Calu3 (cell line): ENCODE measurements around the gene RBMXL2. TPM values are rescaled to one million over a fixed set of nuclear protein-coding genes. Genes with fewer than 3 reads are reported as not detected.

Experiments used
- Bru-seq: library from RNA; stranded (reverse); fragments of 400-500 nt; gene quantifications from one replicate; lab custom pipeline; 2021; lab: Mats Ljungman, UMichigan
- BruChase-seq, 2 experiments: library from RNA; stranded (reverse); fragments of 400-500 nt; gene quantifications; one replicate each; lab custom pipeline; 2021; lab: Mats Ljungman, UMichigan
- BruUV-seq: library from RNA; stranded (reverse); fragments of 400-500 nt; replicated peaks from 2 replicates; lab custom pipeline; 2021; lab: Mats Ljungman, UMichigan
- CTCF ChIA-PET: fragments of 300-600 bp; sonication (Branson Sonifier 250); formaldehyde crosslinking; loops from one replicate; lab custom pipeline; 2022; ENCODE audit warnings: antibody characterized with exemption; lab: Charles Lee
- DNase-seq: peaks from one replicate; pipeline ENCODE4 v3.0.0; 2022
- H3K27ac Mint-ChIP-seq: one replicate; pipeline ENCODE4 v1.8.0; 2022; ENCODE audit warnings: mixed read lengths; ENCODE audit not compliant: unreplicated experiment
- H3K27me3 Mint-ChIP-seq: one replicate; pipeline ENCODE4 v1.8.0; 2022; ENCODE audit warnings: mixed read lengths; ENCODE audit not compliant: unreplicated experiment
- H3K36me3 Mint-ChIP-seq: one replicate; pipeline ENCODE4 v1.8.0; 2022; ENCODE audit warnings: mild to moderate bottlenecking, moderate library complexity, mixed read lengths; ENCODE audit not compliant: insufficient read depth, unreplicated experiment
- H3K4me1 Mint-ChIP-seq: one replicate; pipeline ENCODE4 v1.8.0; 2022; ENCODE audit warnings: mild to moderate bottlenecking, low read depth, mixed read lengths; ENCODE audit not compliant: unreplicated experiment
- H3K4me3 Mint-ChIP-seq: one replicate; pipeline ENCODE4 v1.8.0; 2022; ENCODE audit warnings: mild to moderate bottlenecking, low read depth, moderate library complexity, mixed read lengths; ENCODE audit not compliant: unreplicated experiment
- H3K9me3 Mint-ChIP-seq: one replicate; pipeline ENCODE4 v1.8.0; 2022; ENCODE audit warnings: low read depth, mixed read lengths; ENCODE audit not compliant: unreplicated experiment
- intact Hi-C: fragments of 100-400 bp; cut with micrococcal nuclease; formaldehyde crosslinking; loops from one replicate; pipeline ENCODE4 v1.10.0; 2022; ENCODE audit not compliant: unreplicated experiment
- long read RNA-seq: library from polyadenylated mRNA; stranded (forward); transcript quantifications from one replicate; pipeline ENCODE4 v2.0.0, GENCODE V29; 2022
- total RNA-seq: library from RNA; stranded (reverse); gene quantifications from 2 replicates; pipeline ENCODE4 v1.2.3, GENCODE V29; 2022
- TF ChIP-seq, protein P1 (sequence below): fragments of 200-600 bp; IDR thresholded peaks from one replicate; pipeline ENCODE4 v1.8.0; 2022; ENCODE audit warnings: antibody characterized with exemption; ENCODE audit not compliant: unreplicated experiment

RBMXL2 gene
- not detected in 2 replicates for total RNA-seq
- Bru-seq, nascent RNA = not detected
- percentile 17 among the genes with signal in this experiment for BruChase-seq, experiment 1, labeled RNA remaining after a 6-hour chase
- BruChase-seq, experiment 2, labeled RNA remaining after a 2-hour chase = not detected
- long read RNA-seq = 0 reads

- Mint-ChIP-seq H3K4me3 (no peak within 1 kb of the TSS), H3K9me3 (no peaks in the 10 kb centered on the region), H3K36me3 (no peaks in the 10 kb centered on the region), H3K27ac (no peak within 1 kb of the TSS), H3K27me3 (peaks cover 58% of the 10 kb centered on the region), H3K4me1 (no peaks in the 10 kb centered on the region)
- CTCF ChIA-PET = no interaction called here
- no TSS peak for BruUV-seq
- TF ChIP-seq, protein P1, sequence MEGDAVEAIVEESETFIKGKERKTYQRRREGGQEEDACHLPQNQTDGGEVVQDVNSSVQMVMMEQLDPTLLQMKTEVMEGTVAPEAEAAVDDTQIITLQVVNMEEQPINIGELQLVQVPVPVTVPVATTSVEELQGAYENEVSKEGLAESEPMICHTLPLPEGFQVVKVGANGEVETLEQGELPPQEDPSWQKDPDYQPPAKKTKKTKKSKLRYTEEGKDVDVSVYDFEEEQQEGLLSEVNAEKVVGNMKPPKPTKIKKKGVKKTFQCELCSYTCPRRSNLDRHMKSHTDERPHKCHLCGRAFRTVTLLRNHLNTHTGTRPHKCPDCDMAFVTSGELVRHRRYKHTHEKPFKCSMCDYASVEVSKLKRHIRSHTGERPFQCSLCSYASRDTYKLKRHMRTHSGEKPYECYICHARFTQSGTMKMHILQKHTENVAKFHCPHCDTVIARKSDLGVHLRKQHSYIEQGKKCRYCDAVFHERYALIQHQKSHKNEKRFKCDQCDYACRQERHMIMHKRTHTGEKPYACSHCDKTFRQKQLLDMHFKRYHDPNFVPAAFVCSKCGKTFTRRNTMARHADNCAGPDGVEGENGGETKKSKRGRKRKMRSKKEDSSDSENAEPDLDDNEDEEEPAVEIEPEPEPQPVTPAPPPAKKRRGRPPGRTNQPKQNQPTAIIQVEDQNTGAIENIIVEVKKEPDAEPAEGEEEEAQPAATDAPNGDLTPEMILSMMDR = no peak
- no peak for DNase-seq
- intact Hi-C loops = no loop called here
Measured at GRCh38 chr11:7088921-7089320, at the start of gene RBMXL2. Gene RBMXL2 (plus strand): TSS chr11:7088998. CDS start chr11:7089121, 123 bp downstream.

DNA sequence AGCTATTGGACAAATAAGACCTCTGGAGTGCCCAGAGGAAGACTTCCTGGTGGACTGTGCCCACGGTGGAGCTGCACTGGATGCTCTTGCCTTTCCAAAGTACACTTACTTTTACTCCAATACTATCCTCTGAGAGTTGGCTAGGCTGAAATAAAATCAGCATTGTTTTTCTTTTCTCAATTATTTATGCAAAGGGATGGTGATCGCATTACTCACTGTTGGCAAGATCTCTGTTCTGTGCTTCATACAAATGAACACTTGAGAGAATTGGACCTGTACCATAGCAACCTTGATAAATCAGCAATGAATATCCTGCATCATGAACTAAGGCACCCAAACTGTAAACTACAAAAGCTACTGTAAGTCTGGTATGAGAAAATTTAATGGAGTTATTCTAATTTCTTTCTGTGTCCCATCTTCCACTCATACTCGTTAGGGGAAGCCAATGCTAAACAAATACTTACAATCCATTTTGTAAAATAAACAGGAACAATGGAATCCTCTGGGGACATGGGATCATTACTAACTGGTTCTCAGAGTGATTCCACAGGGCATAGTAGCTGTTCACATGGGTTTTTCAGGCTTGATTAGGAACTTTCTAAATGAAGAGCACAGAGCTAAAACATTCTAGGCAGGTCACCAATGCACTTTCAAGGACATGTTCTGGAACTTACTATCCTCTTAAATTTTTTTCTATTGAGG, 42.2 kb upstream of the RBMXL2 start:
- TF ChIP-seq, protein P1 = no peak
- DNase-seq = no peak
- intact Hi-C loops = no loop called here
- no TSS peak for BruUV-seq
- H3K9me3 Mint-ChIP-seq = no peaks in the 10 kb centered on the region
- no peak overlapping the region for H3K27ac Mint-ChIP-seq
- CTCF ChIA-PET = no interaction called here
- H3K4me3 Mint-ChIP-seq = no peak overlapping the region
- H3K36me3 Mint-ChIP-seq = no peaks in the 10 kb centered on the region
- no peaks in the 10 kb centered on the region for H3K4me1 Mint-ChIP-seq
- H3K27me3 Mint-ChIP-seq = peaks cover 32% of the 10 kb centered on the region

DNA sequence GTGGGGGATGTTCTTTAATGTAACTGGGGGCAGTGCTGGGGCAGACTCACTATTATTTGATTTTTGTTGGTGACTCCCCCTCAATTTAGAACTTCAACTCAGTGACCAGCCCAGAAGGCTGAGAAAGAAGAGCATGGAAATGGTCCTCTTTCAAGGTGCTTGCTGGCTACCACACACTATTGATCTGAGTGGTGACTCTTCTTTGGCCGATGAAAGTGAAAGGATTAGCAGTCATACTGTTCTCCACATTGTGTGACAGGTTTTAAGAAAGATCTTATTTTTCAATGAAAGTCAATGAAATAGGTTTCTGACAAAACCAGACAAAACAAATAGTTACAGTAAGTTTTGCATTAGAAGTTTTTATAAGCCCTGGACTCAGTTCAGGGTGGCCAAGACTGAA, 38.6 kb upstream of the RBMXL2 start:
- DNase-seq = no peak
- Mint-ChIP-seq H3K9me3 (no peaks in the 10 kb centered on the region), H3K27me3 (peaks cover 13% of the 10 kb centered on the region), H3K27ac (no peak overlapping the region), H3K4me3 (no peak overlapping the region), H3K4me1 (no peaks in the 10 kb centered on the region), H3K36me3 (no peaks in the 10 kb centered on the region)
- CTCF ChIA-PET = no interaction called here
- no TSS peak for BruUV-seq
- intact Hi-C loops = no loop called here
- TF ChIP-seq, protein P1 = no peak

DNA sequence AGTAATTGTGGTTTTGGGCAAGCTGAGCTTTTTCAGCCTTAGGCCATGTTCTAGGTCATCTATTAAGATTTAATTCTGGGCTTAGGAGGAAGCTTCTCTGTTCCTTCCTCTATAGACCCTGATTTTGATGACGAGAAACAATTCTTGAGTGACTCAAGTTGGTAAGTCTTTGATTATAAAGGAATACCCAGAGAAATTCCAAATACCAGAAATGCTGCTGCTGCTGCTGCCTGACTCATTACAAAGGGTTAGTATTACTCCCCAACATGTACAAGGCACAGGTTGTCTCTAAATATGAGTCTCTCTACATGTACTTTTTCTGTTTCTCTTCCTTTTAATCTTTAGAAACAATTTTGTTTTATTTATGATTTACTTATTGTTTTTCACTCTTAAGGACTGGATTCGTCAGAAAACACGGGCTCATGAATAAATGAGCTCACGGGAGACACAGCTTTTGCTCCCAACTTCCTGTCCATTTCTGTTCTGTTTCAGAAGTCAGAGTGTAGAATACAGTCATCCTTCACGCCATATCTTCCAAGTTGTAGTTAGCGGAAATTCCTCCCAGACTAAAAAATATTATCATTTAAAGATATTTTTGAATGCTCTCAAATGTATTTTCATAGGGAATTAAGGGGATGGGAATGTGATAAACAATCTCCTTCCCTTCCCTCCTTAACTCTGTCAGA, 31.8 kb upstream of the RBMXL2 start:
- TF ChIP-seq, protein P1 = no peak
- Mint-ChIP-seq H3K27ac (no peak overlapping the region), H3K9me3 (no peaks in the 10 kb centered on the region), H3K36me3 (no peaks in the 10 kb centered on the region), H3K4me1 (no peaks in the 10 kb centered on the region), H3K27me3 (no peaks in the 10 kb centered on the region), H3K4me3 (no peak overlapping the region)
- BruUV-seq = no TSS peak
- CTCF ChIA-PET = no interaction called here
- intact Hi-C loops = no loop called here
- DNase-seq = no peak
